ENCODE results near the gene CACNA1D.

GRCh38 chr3:53740956-53741355, 246.5 kb downstream of the CACNA1D start:
- no peak for TF ChIP-seq CTCF (IDR thresholded peaks at IDR 0.05; ENCODE audit: poor library complexity)
- TF ChIP-seq EZH2phosphoT487 (IDR thresholded peaks at IDR 0.05; ENCODE audit: low read depth, severe bottlenecking, unreplicated experiment), result no peak
